HG03571 (cell line): ENCODE results near the gene DDX3X.
A peak's percentile ranks its signal among the peaks of the same experiment; 100 is the strongest.
"Not testable (repeated sequence)": the region's sequence is repeated elsewhere in the genome, so short reads cannot be mapped to it uniquely, and the experiment has no call there.

ENCODE experiments used
- ATAC-seq: cut with Tn5 transposase; IDR thresholded peaks from one replicate; pipeline ENCODE4 v1.9.1; 2021; ENCODE audit not compliant: unreplicated experiment

The DDX3X gene

GRCh38 chrX:41333744-41334362, at the start of gene DDX3X:
TSS of gene DDX3X (plus strand) at chrX:41334162. CDS start at chrX:41334253, 91 bp downstream.
- ATAC-seq: peak; percentile 39

GRCh38 chrX:41285928-41286327, 48.0 kb upstream of the DDX3X start:
- not testable (repeated sequence) for ATAC-seq

GRCh38 chrX:41288641-41289040, 45.3 kb upstream of the DDX3X start:
- ATAC-seq: no peak

- no peak for ATAC-seq
Measured at GRCh38 chrX:41289095-41289494, 44.9 kb upstream of the DDX3X start.

GRCh38 chrX:41291309-41291708, 42.7 kb upstream of the DDX3X start:
- ATAC-seq: no peak

DNA sequence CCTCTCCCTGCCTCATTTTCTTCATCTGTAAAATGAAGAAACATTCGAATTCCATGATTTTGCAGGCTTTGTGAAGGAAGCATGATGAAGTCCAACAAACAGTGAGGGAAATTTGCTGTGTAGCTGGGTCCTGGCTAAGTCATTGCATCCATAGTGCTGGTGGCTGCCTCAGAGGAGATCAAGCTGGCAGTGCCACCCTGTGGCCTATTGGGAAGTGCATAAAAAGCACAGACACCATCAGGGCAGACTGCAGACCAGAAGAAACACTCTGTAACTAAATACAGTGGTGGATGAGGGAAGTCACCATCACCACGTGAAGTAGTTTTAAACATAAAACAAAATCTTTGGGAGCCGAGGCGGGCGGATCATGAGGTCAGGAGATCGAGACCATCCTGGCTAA, 40.7 kb upstream of the DDX3X start:
- no peak for ATAC-seq

- ATAC-seq: no peak
Measured at GRCh38 chrX:41300758-41301437, 33.1 kb upstream of the DDX3X start.

- no peak for ATAC-seq
Measured at GRCh38 chrX:41301438-41301824, 32.5 kb upstream of the DDX3X start.

DNA sequence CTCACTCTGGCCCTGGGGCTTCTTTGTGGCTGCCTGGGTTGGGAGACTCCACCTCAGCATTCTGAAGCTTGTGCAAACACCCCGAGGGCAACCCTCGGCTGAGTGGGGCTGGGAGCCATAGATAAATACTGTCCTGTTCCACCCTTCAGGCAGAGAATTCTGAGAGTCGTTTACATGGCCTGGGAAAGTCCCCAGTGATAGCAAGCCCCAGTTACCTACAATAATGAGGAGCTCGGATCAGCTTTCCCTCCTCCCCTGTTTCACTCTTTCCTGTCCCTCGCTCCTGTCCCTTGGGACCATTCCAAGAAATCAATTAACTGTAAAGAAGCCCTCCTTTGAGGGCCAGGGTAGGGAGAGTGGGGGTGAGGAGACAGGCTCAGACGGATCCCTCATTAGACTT, 31.6 kb upstream of the DDX3X start:
- no peak for ATAC-seq

- no peak for ATAC-seq
Measured at GRCh38 chrX:41303013-41303412, 30.9 kb upstream of the DDX3X start.

- ATAC-seq: no peak
Measured at GRCh38 chrX:41304178-41304577, 29.8 kb upstream of the DDX3X start.

GRCh38 chrX:41308884-41309647, 24.9 kb upstream of the DDX3X start:
- no peak for ATAC-seq

DNA sequence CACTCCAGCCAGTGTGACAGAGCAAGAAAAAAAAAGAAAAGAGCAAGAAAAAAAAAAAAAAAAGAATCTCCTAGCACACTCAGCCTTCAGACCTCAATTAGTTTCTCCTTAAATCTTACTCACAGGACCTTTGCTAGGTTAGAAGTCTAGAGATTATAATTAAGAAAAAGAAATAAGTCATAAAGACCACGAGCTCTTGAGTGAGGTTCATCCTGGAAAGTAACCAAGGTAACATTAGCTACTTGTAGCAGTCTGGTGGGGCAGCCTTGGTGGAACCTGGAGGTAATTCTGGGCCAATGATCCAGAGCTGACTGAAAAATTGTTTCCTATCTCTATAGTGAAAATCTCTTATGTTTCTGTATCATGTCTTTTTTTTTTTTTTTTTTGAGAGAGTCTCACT, 21.2 kb upstream of the DDX3X start:
- ATAC-seq: no peak

DNA sequence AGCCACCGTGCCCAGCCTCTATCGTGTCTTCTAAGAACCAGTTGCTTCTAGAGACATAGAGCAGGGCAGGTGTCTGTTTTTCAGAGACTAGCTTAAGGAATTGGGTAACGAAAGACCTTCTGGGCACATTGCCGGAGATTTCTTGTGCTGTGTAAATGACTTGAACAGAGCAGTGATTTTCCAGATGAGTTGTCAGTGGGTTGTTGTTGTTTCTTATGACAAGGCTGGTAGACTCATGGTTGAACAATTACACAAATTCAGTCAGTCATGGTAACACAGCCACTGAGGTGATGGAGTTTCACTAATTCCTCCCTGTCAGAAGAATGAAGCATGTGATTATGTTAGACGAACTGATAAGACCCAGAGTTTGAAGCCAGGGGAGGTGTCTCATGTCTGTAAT, 20.5 kb upstream of the DDX3X start:
- no peak for ATAC-seq

DNA sequence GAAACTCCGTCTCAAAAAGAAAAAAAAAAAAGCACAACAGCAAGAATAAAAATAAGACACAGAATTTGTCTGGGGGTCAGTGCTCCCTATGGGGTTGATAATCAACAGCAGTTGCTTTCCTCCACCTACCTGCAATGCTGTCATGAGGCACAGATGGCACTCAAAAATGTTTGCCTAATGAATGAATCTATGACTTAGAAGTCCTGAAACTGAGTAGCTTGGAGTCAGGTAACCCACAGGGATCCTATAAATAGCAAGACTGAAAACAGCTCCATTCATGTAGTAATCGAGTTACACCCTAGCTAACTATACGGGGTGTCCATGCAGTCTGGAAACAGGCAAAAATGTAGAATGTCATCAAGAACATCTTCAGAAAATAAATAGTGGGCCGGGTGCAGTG, 19.8 kb upstream of the DDX3X start:
- ATAC-seq: no peak

DNA sequence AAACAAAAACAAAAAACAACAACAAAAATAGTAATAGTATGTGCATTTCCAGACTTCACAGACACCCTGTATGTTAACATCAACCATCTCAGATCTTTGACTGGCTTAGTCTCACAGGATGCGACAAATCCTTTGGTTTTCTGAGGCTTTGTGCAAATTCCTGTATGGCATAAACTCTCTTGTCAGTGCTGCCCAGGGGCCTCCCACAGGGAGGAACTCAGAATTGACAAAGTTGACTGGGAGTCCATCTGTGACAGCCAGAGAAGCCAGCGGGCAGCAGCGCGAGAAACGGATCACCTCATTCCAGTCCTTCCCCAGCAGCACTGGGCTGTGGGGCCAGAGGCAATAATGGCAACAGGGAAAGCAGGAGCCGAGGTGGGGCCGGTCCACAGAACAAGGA, 19.1 kb upstream of the DDX3X start:
- no peak for ATAC-seq

DNA sequence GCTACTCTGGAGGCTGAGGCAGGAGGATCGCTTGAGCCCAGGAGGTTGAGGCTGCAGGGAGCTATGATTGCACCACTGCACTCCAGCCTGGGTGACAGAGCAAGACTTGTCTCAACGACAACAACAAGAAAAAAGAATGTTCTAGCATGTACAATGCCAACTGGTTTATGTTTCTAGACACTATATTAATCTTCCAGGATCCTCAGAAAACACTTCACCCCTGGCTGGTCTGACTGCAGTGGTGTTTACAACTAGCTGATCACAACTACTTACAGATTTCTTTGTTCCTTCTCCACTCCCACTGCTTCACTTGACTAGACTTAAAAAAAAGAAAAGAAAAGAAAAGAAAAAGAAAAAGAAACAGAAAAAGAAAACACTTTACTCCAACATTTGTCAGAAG, 17.7 kb upstream of the DDX3X start:
- ATAC-seq: not testable (repeated sequence)

GRCh38 chrX:41317477-41318208, 16.3 kb upstream of the DDX3X start:
- no peak for ATAC-seq

DNA sequence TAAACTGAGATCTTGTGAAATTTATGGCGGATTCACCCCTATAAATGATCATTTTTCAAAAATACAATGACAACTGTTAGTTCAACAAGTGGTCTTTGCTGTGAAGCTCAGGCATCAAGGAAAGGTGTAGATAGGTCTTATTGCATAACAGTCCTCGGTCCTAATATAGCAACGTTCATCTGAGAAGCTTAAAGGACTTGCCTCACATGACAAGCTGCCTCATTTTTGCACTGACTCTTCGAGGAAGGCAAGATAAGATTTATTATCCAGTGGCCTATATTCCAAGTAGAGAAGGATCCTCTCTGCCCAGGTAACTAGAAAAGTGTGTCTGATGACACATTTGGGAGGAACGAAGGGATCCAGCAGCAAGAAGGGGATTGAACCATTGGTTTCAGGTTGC, 13.6 kb upstream of the DDX3X start:
- ATAC-seq: no peak

- no peak for ATAC-seq
Measured at GRCh38 chrX:41322821-41323603, 10.9 kb upstream of the DDX3X start.

- no peak for ATAC-seq
Measured at GRCh38 chrX:41326431-41326830, 7.5 kb upstream of the DDX3X start.
